Fibroblast of lung (primary cell): ENCODE results near the gene SNRPA. TPM values are rescaled to one million over a fixed set of nuclear protein-coding genes. Genes with fewer than 3 reads are reported as not detected.

ENCODE experiments used
- DNase-seq, 2 donors: peaks; one replicate each; pipeline versions ENCODE4 v3.0.0 to v3.0.0-alpha.2; 2010; ENCODE audit warnings: low read depth in 2 of 2
- H2AFZ ChIP-seq: 2 replicates; pipeline ENCODE4 v1.5.1; 2012; ENCODE audit warnings: low read length, control low read depth, inconsistent platforms
- H3K27ac ChIP-seq: 2 replicates; pipeline ENCODE4 v1.5.1; 2011; ENCODE audit warnings: low read length, control low read depth; ENCODE audit not compliant: insufficient read depth
- H3K27me3 ChIP-seq: 2 replicates; pipeline ENCODE4 v1.5.1; 2011; ENCODE audit warnings: mild to moderate bottlenecking, low read length; ENCODE audit not compliant: control insufficient read depth, insufficient read depth
- H3K36me3 ChIP-seq: 2 replicates; pipeline ENCODE4 v1.5.1; 2011; ENCODE audit warnings: low read length; ENCODE audit not compliant: control insufficient read depth, insufficient read depth
- H3K4me1 ChIP-seq: 2 replicates; pipeline ENCODE4 v1.5.1; 2011; ENCODE audit warnings: low read length; ENCODE audit not compliant: control insufficient read depth, insufficient read depth; ENCODE audit errors: extremely low read depth
- H3K4me2 ChIP-seq: 2 replicates; pipeline ENCODE4 v1.5.1; 2011; ENCODE audit warnings: low read length, control low read depth; ENCODE audit not compliant: insufficient read depth; ENCODE audit errors: extremely low read depth
- H3K4me3 ChIP-seq, 4 experiments: fragments of 200-600 bp in 1 of 4; sonication (generic) in 1 of 4; replicated peaks in 1 of 4; 2 replicates each; pipeline ENCODE4 v1.5.1; 2011 to 2016; ENCODE audit warnings: low read length in 4 of 4, low read depth in 3 of 4, mild to moderate bottlenecking in 3 of 4, control low read depth in 2 of 4, inconsistent platforms in 1 of 4, mixed read lengths in 1 of 4; ENCODE audit not compliant: insufficient read depth in 1 of 4; ENCODE audit errors: control extremely low read depth in 1 of 4
- H3K79me2 ChIP-seq: 2 replicates; pipeline ENCODE4 v1.5.1; 2012; ENCODE audit warnings: mild to moderate bottlenecking, low read length, inconsistent platforms; ENCODE audit not compliant: control insufficient read depth, insufficient read depth
- H3K9ac ChIP-seq: 2 replicates; pipeline ENCODE4 v1.5.1; 2011; ENCODE audit warnings: mild to moderate bottlenecking, low read length, control low read depth; ENCODE audit not compliant: insufficient read depth
- H3K9me3 ChIP-seq: 2 replicates; pipeline ENCODE4 v1.5.1; 2012; ENCODE audit warnings: low read depth, low read length; ENCODE audit not compliant: control insufficient read depth, insufficient read depth
- H4K20me1 ChIP-seq: 2 replicates; pipeline ENCODE4 v1.5.1; 2011; ENCODE audit warnings: low read length; ENCODE audit not compliant: control insufficient read depth, insufficient read depth; ENCODE audit errors: extremely low read depth
- CTCF ChIP-seq, 2 donors: IDR thresholded peaks in 1 of 2; conservative IDR thresholded peaks in 1 of 2; 1 replicate in 1 of 2; 2 replicates in 1 of 2; pipeline ENCODE4 v1.5.1; 2011 to 2012; ENCODE audit warnings: low read length in 2 of 2, control low read depth in 1 of 2, inconsistent platforms in 1 of 2, low read depth in 1 of 2, mild to moderate bottlenecking in 1 of 2
- EZH2 ChIP-seq: IDR thresholded peaks from 2 replicates; pipeline ENCODE4 v1.5.1; 2012; ENCODE audit warnings: low read length, control low read depth, mild to moderate bottlenecking; ENCODE audit errors: missing control alignments
- polyA plus RNA-seq, 2 donors: library from polyadenylated mRNA; depleted of rRNA in 1 of 2; stranded (reverse) in 1 of 2; unstranded in 1 of 2; fragments of >200 nt; gene quantifications; 2 replicates each; pipeline ENCODE4 v1.2.1, GENCODE V29; 2011 to 2012; ENCODE audit warnings: missing spikeins in 1 of 2
- total RNA-seq: library from RNA; depleted of rRNA; stranded (reverse); fragments of >200 nt; gene quantifications from 2 replicates; pipeline ENCODE4 v1.2.1, GENCODE V29; 2014

The SNRPA gene
- total and polyA plus RNA-seq, 2 donors (not counting 1 experiment from before 2014, with no cell fraction given): 41.9 to 74.4 TPM

GRCh38 chr19:40750058-40750873 is 737 bp upstream of the SNRPA start, which contains the start of gene ACTMAP:
TSS of gene ACTMAP (minus strand) at chr19:40750477. CDS start at chr19:40749803, 674 bp downstream.
- Histone ChIP-seq H3K9me3 (no peaks in the 10 kb centered on the region), H3K4me1 (peaks cover 6% of the 10 kb centered on the region), H3K36me3 (peaks cover 2% of the 10 kb centered on the region), H2AFZ (peak within 1 kb of the TSS; percentile 79), H3K4me2 (peak within 1 kb of the TSS; percentile 94), H3K27ac (peak within 1 kb of the TSS; percentile 84), H3K4me3 (peak within 1 kb of the TSS; percentile 70 to 90 (median 77)), H4K20me1 (no peaks in the 10 kb centered on the region), H3K79me2 (peaks cover 36% of the 10 kb centered on the region), H3K27me3 (no peaks in the 10 kb centered on the region), H3K9ac (peak within 1 kb of the TSS; percentile 91)
- DNase-seq: peak; percentile 99 to 100
- TF ChIP-seq EZH2 (no peak), CTCF (conservative IDR thresholded peaks at IDR 0.05 in 1 of 2, IDR thresholded peaks at IDR 0.05 in 1 of 2; ENCODE audit: low read depth in 1 of 2, low read length in 2 of 2) (no peak)

GRCh38 chr19:40752257-40752781 is 1.3 kb downstream of the SNRPA start:
- Histone ChIP-seq H4K20me1 (no peaks in the 10 kb centered on the region), H3K4me2 (peak overlapping the region; percentile 72), H3K27me3 (no peaks in the 10 kb centered on the region), H2AFZ (no peak overlapping the region), H3K4me3 (peak overlapping the region; percentile 70 to 90 (median 74)), H3K79me2 (peaks cover 56% of the 10 kb centered on the region), H3K27ac (no peak overlapping the region), H3K9ac (no peak overlapping the region), H3K4me1 (peaks cover 6% of the 10 kb centered on the region), H3K9me3 (no peaks in the 10 kb centered on the region), H3K36me3 (peaks cover 9% of the 10 kb centered on the region)
- DNase-seq: no peak
- no peak for TF ChIP-seq EZH2
- no peak for TF ChIP-seq CTCF (conservative IDR thresholded peaks at IDR 0.05 in 1 of 2, IDR thresholded peaks at IDR 0.05 in 1 of 2; ENCODE audit: low read depth in 1 of 2, low read length in 2 of 2)

GRCh38 chr19:40754611-40755247 is 3.7 kb downstream of the SNRPA start:
- Histone ChIP-seq H3K4me2 (peak overlapping the region; percentile 62), H4K20me1 (no peaks in the 10 kb centered on the region), H3K9me3 (no peaks in the 10 kb centered on the region), H3K79me2 (peaks cover 60% of the 10 kb centered on the region), H3K27me3 (no peaks in the 10 kb centered on the region), H3K36me3 (peaks cover 22% of the 10 kb centered on the region), H2AFZ (no peak overlapping the region), H3K4me3 (no peak overlapping the region), H3K9ac (no peak overlapping the region), H3K27ac (peak overlapping the region; percentile 35), H3K4me1 (peaks cover 5% of the 10 kb centered on the region)
- TF ChIP-seq CTCF (conservative IDR thresholded peaks at IDR 0.05 in 1 of 2, IDR thresholded peaks at IDR 0.05 in 1 of 2; ENCODE audit: low read depth in 1 of 2, low read length in 2 of 2) (no peak), EZH2 (no peak)
- no peak for DNase-seq
